ENCODE measurements around the gene CCDC201.

Gene CCDC201

GRCh38 chr7:45909561-45909960, 36.7 kb upstream of the CCDC201 start:
- no peak overlapping the region for H3K4me3 ChIP-seq (ENCODE audit: low read length)
- no peak for TF ChIP-seq ZNF274 (IDR thresholded peaks at IDR 0.05; ENCODE audit: low read depth, low read length)

- no peak for TF ChIP-seq ZNF274 (IDR thresholded peaks at IDR 0.05; ENCODE audit: low read depth, low read length)
- no peak overlapping the region for H3K4me3 ChIP-seq (ENCODE audit: low read length)
These were observed 29.9 kb upstream of the CCDC201 start for GRCh38 chr7:45902820-45903219.

- H3K4me3 ChIP-seq (ENCODE audit: low read length) = no peak overlapping the region
- no peak for TF ChIP-seq ZNF274 (IDR thresholded peaks at IDR 0.05; ENCODE audit: low read depth, low read length)
These were observed 28.7 kb upstream of the CCDC201 start for GRCh38 chr7:45901566-45901965.

GRCh38 chr7:45898222-45898621, 25.3 kb upstream of the CCDC201 start:
- H3K4me3 ChIP-seq (ENCODE audit: low read length) = no peak overlapping the region
- TF ChIP-seq ZNF274 (IDR thresholded peaks at IDR 0.05; ENCODE audit: low read depth, low read length) = no peak

- no peak for TF ChIP-seq ZNF274 (IDR thresholded peaks at IDR 0.05; ENCODE audit: low read depth, low read length)
- H3K4me3 ChIP-seq (ENCODE audit: low read length) = no peak overlapping the region
These were observed 24.3 kb upstream of the CCDC201 start for GRCh38 chr7:45897042-45897690.

- H3K4me3 ChIP-seq (ENCODE audit: low read length) = no peak overlapping the region
- no peak for TF ChIP-seq ZNF274 (IDR thresholded peaks at IDR 0.05; ENCODE audit: low read depth, low read length)
These were observed 21.8 kb upstream of the CCDC201 start for GRCh38 chr7:45894665-45895062.

GRCh38 chr7:45893996-45894664, 21.2 kb upstream of the CCDC201 start:
- no peak for TF ChIP-seq ZNF274 (IDR thresholded peaks at IDR 0.05; ENCODE audit: low read depth, low read length)
- no peak overlapping the region for H3K4me3 ChIP-seq (ENCODE audit: low read length)

DNA sequence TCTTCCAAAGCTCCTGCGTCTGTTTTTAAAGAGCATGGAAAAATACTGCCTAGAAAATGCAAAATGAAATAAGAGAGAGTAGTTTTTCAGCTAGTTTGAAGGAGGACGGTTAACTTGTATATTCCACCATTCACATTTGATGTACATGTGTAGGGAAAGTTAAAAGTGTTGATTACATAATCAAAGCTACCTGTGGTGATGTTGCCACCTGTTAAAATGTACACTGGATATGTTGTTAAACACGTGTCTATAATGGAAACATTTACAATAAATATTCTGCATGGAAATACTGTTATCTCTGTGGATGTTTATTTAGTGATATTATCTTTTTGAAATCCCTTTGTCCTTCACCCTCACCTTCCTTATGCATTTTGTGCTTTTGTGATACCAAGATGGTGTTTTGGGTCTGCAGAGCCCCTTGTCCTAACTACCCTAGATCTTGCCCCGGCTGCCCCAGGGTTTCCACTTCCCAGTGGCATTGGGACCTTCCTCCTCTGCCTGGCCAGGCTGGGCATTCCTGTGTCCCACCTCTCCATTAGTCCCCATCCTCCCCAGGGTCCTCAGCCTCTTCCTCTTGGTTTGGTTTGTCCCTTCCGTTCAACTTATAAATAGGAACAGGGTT, 20.6 kb upstream of the CCDC201 start:
- no peak overlapping the region for H3K4me3 ChIP-seq (ENCODE audit: low read length)
- no peak for TF ChIP-seq ZNF274 (IDR thresholded peaks at IDR 0.05; ENCODE audit: low read depth, low read length)

GRCh38 chr7:45892407-45893035, 19.6 kb upstream of the CCDC201 start:
- H3K4me3 ChIP-seq (ENCODE audit: low read length) = no peak overlapping the region

GRCh38 chr7:45891462-45892402, 18.9 kb upstream of the CCDC201 start:
- H3K4me3 ChIP-seq (ENCODE audit: low read length) = no peak overlapping the region
- TF ChIP-seq ZNF274 (IDR thresholded peaks at IDR 0.05; ENCODE audit: low read depth, low read length) = no peak

More at GRCh38 chr7:45892407-45893035, 19.6 kb upstream of the CCDC201 start:
- no peak for TF ChIP-seq ZNF274 (IDR thresholded peaks at IDR 0.05; ENCODE audit: low read depth, low read length)

- no peak for TF ChIP-seq ZNF274 (IDR thresholded peaks at IDR 0.05; ENCODE audit: low read depth, low read length)
- no peak overlapping the region for H3K4me3 ChIP-seq (ENCODE audit: low read length)
These were observed 18.1 kb upstream of the CCDC201 start for GRCh38 chr7:45890902-45891461.

- no peak for TF ChIP-seq ZNF274 (IDR thresholded peaks at IDR 0.05; ENCODE audit: low read depth, low read length)
- no peak overlapping the region for H3K4me3 ChIP-seq (ENCODE audit: low read length)
These were observed 17.4 kb upstream of the CCDC201 start for GRCh38 chr7:45890125-45890901.
